HG03469 (cell line): Measurements from ENCODE around the gene ST8SIA2.

Experiments
- ATAC-seq: cut with Tn5 transposase; IDR thresholded peaks from one replicate; pipeline ENCODE4 v1.9.1; 2021; ENCODE audit warnings: mild to moderate bottlenecking, moderate library complexity, moderate number of reproducible peaks; ENCODE audit not compliant: unreplicated experiment

ST8SIA2 gene, protein sequence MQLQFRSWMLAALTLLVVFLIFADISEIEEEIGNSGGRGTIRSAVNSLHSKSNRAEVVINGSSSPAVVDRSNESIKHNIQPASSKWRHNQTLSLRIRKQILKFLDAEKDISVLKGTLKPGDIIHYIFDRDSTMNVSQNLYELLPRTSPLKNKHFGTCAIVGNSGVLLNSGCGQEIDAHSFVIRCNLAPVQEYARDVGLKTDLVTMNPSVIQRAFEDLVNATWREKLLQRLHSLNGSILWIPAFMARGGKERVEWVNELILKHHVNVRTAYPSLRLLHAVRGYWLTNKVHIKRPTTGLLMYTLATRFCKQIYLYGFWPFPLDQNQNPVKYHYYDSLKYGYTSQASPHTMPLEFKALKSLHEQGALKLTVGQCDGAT

GRCh38 chr15:92393071-92393979, at the start of gene ST8SIA2:
Gene ST8SIA2 (plus strand): TSS chr15:92393881. CDS start chr15:92394065, 184 bp downstream.
- no peak for ATAC-seq

DNA sequence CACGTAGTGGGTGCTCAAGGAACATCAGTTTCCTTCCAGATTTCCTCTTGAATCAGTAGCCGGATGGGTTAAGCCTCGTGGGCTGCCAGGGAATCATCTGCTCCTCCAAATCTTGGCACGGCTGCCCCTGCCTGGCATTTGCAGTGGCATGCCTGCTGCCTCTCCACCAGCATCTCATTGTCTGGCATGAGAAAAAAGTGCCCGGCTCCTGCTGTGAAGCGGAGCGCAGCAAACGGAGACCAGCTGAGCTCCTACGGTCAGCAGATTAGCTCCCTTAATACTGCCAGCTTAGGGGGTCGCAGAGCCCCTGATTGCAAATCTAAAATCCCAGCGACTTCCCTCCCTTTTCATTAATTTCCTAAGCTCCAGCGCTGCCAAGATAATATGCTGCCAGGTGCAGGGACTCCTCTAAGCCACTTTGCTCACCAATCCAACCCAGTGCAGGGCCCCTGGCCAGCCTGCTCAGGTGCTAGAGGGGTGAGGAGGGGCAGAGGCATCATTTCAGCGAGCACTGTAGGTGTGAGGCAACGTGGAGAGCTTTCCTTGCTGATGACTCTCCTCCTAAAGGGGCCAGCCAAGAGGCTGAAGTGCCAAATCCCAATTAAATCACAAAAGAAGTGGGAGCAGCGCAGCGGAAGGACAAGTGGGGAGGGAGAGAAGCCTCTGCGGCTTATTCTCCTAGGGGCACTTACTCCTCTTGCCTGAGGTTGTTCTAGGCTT, 49.6 kb upstream of the ST8SIA2 start:
- ATAC-seq = no peak

DNA sequence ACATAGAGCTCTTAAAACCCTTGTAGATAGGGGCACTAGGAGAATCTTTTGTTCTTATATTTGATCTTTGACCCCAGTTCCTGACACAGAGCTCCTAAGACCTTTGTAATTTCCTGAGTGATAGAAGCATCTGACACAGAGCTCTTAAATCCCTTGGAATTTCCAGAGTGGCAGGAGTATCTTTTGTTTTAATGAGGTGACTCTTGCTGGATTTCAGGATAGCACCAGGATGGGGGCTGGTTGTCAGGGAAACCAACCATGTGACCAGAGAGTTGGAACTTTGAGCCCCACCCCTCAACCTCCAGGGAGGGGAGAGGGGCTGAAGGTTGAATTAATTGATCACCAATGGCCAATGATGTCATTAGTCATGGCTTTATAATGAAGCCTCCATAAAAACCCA, 47.6 kb upstream of the ST8SIA2 start:
- no peak for ATAC-seq

- no peak for ATAC-seq
These were observed 38.4 kb upstream of the ST8SIA2 start for GRCh38 chr15:92355307-92355706.

- ATAC-seq = no peak
These were observed 32.2 kb upstream of the ST8SIA2 start for GRCh38 chr15:92361321-92362000.

GRCh38 chr15:92362001-92362350, 31.7 kb upstream of the ST8SIA2 start:
- ATAC-seq = no peak

DNA sequence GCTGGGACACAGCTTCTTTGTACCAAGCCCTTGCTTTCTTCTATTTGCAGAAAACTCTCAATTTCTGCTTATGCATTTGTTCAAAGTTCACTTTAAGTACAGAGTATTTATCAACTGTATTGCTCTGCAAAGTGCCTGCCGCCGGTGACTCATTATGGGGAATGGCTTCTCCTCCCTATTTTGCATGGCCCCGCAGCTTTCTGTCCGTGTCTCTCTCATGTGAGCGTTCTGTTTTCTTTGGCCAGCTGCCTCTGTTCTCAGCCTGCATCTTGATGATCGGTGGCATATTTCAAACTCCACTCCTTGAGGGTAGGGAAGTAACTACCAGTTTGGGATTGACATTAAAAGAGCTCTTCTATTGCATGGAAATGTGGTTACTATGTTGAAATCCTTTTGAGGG, 28.6 kb upstream of the ST8SIA2 start:
- ATAC-seq = no peak

DNA sequence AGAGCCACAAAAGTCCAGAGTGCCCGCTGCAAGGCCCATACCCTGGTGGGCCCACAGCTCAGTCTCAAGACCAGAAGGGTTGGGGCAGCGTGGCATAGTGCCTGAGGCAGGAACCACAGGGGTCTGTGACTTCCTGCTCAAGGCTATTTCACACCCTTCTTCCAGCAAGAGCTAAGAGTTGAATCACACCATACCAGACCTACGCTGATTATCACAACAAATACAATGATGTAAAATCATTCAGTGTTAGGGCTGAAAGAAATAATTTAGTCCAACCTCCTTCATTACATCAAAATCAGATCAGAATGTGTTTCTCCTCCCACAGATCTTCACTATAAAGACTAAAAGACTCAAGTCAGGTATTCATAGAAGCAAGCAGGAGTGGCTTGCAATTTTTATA, 27.8 kb upstream of the ST8SIA2 start:
- no peak for ATAC-seq

- no peak for ATAC-seq
These were observed 27.3 kb upstream of the ST8SIA2 start for GRCh38 chr15:92366381-92366780.

- ATAC-seq = no peak
These were observed 18.6 kb upstream of the ST8SIA2 start for GRCh38 chr15:92375057-92375456.

DNA sequence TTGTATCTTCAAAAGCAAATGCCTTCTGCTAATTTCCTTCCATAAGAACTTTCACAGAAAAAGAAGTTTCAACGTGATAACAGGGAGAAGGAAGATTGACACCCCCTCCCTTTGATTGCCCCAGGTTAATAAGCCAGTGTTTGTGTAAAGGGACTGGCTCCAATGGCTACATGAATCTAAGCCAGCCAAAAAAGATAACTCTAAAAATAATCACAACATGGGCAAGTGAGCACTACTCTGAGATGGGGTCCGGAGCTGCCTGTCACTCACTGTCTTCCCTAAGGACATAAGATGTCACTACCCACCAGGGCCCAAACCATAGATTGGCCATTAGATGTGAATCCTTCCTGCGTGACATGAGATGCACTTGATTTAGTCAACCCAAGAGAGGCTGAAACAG, 17.6 kb upstream of the ST8SIA2 start:
- ATAC-seq = no peak

GRCh38 chr15:92377083-92377789, 16.4 kb upstream of the ST8SIA2 start:
- ATAC-seq = no peak

DNA sequence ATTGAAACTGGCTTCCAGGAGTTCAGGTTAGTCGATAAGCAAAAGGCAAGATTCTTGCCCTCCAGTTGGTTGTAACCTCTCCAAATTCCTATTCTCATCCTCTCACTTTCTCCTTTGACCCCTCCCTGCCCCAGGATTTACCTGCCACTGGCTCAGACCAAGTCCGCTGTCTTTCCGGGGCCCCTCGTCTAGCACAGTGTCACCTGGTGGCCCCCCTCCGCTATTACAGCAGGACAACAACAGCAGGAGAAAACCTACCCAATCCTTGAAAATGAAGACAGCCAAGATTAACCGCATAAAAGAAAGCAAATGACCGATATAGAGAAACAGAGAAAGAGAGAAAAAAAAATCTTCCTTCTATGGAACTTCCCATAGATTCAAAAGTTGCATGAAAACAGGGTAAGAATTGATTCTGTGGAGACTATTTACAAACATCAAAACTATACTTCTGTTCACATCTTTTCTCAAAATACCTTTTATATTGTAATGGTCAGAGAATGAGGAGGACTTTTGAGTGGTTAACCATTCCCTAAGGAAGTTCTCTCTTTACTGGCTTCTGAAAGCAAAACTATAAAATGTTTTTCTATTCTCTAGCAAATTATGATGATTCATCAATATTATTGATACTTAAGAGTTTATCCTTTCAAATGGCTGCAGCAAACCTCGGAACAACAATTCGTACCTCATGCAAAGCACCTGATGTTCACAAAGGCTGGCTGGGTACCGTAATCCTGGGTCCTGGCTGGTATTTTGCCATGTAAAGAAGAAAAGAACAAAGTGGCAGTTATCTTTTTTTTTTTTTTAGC, 10.0 kb upstream of the ST8SIA2 start:
- no peak for ATAC-seq

DNA sequence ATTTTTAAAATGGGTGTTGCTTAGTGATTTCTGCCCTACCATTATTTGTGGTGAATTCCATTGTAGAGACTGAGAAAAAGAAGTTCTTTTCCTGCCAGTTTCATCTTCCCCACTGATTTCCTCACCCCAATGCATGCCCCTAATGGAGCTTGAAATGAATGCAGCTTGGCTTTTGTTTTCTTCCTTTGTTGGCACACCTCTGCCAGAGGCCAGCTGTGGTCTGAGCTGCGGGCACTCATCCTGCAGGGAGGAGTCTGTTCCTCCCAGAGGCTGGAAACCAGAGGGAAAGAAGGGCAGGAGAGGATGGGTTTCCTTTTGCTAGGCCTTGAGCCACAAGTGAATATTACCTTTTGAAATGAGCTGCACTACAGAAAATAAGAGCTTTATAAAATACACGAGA, 9.3 kb upstream of the ST8SIA2 start:
- no peak for ATAC-seq

DNA sequence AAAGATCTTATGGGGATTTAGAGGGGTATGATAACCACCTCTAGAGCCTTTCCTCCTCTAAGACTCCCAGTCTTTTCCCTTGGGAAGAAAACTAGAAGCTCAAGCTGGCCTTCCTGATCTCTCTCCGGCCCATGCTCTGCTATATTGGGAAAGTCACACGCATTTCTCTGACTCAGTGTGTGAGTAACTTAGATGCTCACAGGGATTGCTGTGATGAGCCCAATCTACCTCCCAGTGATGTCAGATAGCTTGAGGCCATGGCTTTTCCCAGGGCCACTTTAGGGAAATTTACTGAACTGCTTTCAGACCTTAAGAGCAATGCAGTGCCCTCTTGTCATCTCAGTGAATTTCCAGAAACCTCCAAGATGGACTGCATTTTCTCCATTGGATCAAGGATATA, 8.6 kb upstream of the ST8SIA2 start:
- ATAC-seq = no peak

DNA sequence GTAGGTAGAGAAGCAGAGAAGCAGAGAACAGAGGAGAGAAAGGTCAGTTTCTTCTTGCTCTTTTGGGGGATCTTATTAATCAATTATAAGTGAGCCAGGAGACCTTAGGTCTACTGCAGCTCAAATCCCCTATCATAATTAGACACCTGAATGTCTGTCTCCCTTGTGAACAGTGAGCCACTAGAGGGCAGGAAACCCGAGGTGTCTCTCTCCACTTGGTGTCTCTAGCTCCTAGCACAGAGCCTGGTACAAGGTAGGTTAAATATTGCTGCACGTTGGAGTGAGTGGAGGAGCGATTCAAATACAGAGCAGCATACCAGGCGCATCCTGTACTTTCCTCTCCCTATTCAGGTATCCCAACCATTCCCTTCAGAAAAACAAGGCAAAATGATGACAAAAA, 2.0 kb upstream of the ST8SIA2 start:
- peak; percentile 46 for ATAC-seq

GRCh38 chr15:92392462-92392861, 1.2 kb upstream of the ST8SIA2 start:
- ATAC-seq = no peak

GRCh38 chr15:92393980-92394308, 263 bp downstream of the ST8SIA2 start:
- no peak for ATAC-seq

DNA sequence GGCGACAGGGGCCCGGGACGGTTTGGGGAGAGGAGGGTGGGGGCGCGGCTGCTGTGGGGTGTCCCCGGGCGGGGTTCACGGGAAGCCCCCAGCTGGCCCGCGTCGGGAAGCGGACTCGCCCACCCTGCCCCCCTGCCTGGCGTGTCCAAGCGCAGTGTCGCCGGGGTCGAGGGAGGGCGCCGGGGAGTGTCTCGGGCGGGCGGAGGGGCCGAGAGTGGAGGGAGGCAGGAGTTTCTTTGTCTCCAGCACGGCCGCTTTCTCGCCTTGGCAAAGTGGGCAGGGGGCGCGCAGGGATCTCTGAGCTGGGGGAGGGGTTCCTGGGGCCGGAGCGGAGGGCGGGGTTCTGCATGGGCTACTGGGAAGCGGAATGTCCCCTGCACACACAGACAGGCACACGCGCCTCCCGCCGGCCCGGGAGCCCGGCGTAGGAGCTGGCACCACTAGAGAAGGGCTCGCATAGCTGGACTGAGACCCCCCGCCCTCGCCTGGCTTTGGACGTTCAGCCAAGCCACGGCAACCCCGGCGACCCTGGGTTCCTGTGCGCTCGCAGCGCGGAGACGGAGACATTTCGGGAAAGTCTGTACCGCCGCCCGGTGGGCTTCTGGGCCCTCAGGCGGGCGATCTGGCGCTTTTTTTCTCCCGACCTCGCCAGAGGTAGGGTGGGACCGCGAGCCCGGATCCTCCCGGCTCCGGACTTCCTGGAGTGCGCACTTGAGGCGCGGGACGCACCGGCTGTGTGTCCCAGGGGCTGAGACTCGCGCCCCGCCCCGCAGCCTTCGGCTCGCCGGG, 822 bp downstream of the ST8SIA2 start:
- no peak for ATAC-seq
